SU-DHL-6 (cell line): ENCODE results near the gene TSHZ2.

Experiments
- H2AFZ ChIP-seq: fragments of 200-600 bp; sonication (generic); 2 replicates; pipeline ENCODE4 v1.6.1; 2014; ENCODE audit warnings: low read depth, mild to moderate bottlenecking, moderate library complexity, mixed read lengths, antibody characterized with exemption, low read length; ENCODE audit not compliant: severe bottlenecking
- H3F3A ChIP-seq: fragments of 200-600 bp; shearing (Covaris generic); 2 replicates; pipeline ENCODE4 v1.6.0; 2016; ENCODE audit warnings: antibody characterized with exemption, mild to moderate bottlenecking; ENCODE audit not compliant: insufficient read depth
- H3K27ac ChIP-seq: fragments of 200-600 bp; sonication (generic); 2 replicates; pipeline ENCODE4 v1.5.1; 2016; ENCODE audit warnings: low read depth, mild to moderate bottlenecking, low read length, moderate library complexity, mixed read lengths
- H3K27me3 ChIP-seq: fragments of 200-600 bp; sonication (generic), shearing (Covaris generic); 2 replicates; pipeline ENCODE4 v1.6.0; 2014; ENCODE audit warnings: mild to moderate bottlenecking, low read length
- H3K36me3 ChIP-seq: fragments of 200-600 bp; sonication (generic); 2 replicates; pipeline ENCODE4 v1.6.1; 2014; ENCODE audit warnings: mild to moderate bottlenecking, low read length, mixed read lengths
- H3K4me2 ChIP-seq: fragments of 300-600, 200-600 bp; shearing (Covaris generic), sonication (generic); 2 replicates; pipeline ENCODE4 v1.6.0; 2014; ENCODE audit warnings: low read length, low read depth, mild to moderate bottlenecking; ENCODE audit not compliant: poor library complexity, severe bottlenecking
- H3K4me3 ChIP-seq: fragments of 200-600 bp; sonication (generic); 2 replicates; pipeline ENCODE4 v1.5.1; 2014; ENCODE audit warnings: antibody characterized with exemption, low read length, mild to moderate bottlenecking, mixed read lengths; ENCODE audit not compliant: insufficient read depth, poor library complexity, severe bottlenecking
- H3K79me2 ChIP-seq: fragments of 200-600 bp; sonication (generic); 2 replicates; pipeline ENCODE4 v1.6.1; 2014; ENCODE audit warnings: mild to moderate bottlenecking, low read length, moderate library complexity; ENCODE audit not compliant: insufficient read depth
- H3K9ac ChIP-seq: fragments of 200-600 bp; sonication (generic); 2 replicates; pipeline ENCODE4 v1.7.0; 2014; ENCODE audit warnings: mild to moderate bottlenecking, low read length
- H3K9me2 ChIP-seq: fragments of 200-600 bp; sonication (generic); replicated peaks from 2 replicates; pipeline ENCODE4 v1.6.1; 2014; ENCODE audit warnings: low read length; ENCODE audit not compliant: insufficient read depth
- H3K9me3 ChIP-seq: fragments of 200-600 bp; sonication (generic); 2 replicates; pipeline ENCODE4 v1.6.1; 2014; ENCODE audit warnings: low read length, mixed read lengths; ENCODE audit not compliant: insufficient read depth
- H4K20me1 ChIP-seq: fragments of 200-600 bp; sonication (generic); 2 replicates; pipeline ENCODE4 v1.6.1; 2014; ENCODE audit warnings: low read depth, mild to moderate bottlenecking, antibody characterized with exemption, low read length, moderate library complexity, mixed read lengths
- EZH2phosphoT487 ChIP-seq: fragments of 200-600 bp; sonication (generic), shearing (Covaris generic); conservative IDR thresholded peaks from 2 replicates; pipeline ENCODE4 v1.6.1; 2018; ENCODE audit warnings: mild to moderate bottlenecking, antibody characterized with exemption, low read length, moderate library complexity, mixed read lengths
- TF ChIP-seq, protein P1 (sequence below): fragments of 200-600 bp; sonication (generic); IDR thresholded peaks from one replicate; pipeline ENCODE4 v1.5.1; 2017; ENCODE audit warnings: antibody characterized with exemption, mild to moderate bottlenecking, low read length, moderate library complexity; ENCODE audit not compliant: insufficient read depth, poor library complexity, severe bottlenecking

The TSHZ2 gene

GRCh38 chr20:53359425-53359824 is 387.3 kb downstream of the TSHZ2 start:
- H3F3A ChIP-seq, result no peaks in the 10 kb centered on the region
- TF ChIP-seq EZH2phosphoT487, result no peak
- TF ChIP-seq, protein P1, sequence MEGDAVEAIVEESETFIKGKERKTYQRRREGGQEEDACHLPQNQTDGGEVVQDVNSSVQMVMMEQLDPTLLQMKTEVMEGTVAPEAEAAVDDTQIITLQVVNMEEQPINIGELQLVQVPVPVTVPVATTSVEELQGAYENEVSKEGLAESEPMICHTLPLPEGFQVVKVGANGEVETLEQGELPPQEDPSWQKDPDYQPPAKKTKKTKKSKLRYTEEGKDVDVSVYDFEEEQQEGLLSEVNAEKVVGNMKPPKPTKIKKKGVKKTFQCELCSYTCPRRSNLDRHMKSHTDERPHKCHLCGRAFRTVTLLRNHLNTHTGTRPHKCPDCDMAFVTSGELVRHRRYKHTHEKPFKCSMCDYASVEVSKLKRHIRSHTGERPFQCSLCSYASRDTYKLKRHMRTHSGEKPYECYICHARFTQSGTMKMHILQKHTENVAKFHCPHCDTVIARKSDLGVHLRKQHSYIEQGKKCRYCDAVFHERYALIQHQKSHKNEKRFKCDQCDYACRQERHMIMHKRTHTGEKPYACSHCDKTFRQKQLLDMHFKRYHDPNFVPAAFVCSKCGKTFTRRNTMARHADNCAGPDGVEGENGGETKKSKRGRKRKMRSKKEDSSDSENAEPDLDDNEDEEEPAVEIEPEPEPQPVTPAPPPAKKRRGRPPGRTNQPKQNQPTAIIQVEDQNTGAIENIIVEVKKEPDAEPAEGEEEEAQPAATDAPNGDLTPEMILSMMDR, result no peak
- H3K27ac ChIP-seq, result no peak overlapping the region
- H3K4me3 ChIP-seq, result no peak overlapping the region
- no peak overlapping the region for H3K4me2 ChIP-seq
- no peak overlapping the region for H3K9ac ChIP-seq
- no peaks in the 10 kb centered on the region for H3K79me2 ChIP-seq
- H3K9me2 ChIP-seq, result no peaks in the 10 kb centered on the region
- no peaks in the 10 kb centered on the region for H4K20me1 ChIP-seq
- H3K9me3 ChIP-seq, result no peaks in the 10 kb centered on the region
- no peak overlapping the region for H2AFZ ChIP-seq
- H3K36me3 ChIP-seq, result no peaks in the 10 kb centered on the region
- no peaks in the 10 kb centered on the region for H3K27me3 ChIP-seq

DNA sequence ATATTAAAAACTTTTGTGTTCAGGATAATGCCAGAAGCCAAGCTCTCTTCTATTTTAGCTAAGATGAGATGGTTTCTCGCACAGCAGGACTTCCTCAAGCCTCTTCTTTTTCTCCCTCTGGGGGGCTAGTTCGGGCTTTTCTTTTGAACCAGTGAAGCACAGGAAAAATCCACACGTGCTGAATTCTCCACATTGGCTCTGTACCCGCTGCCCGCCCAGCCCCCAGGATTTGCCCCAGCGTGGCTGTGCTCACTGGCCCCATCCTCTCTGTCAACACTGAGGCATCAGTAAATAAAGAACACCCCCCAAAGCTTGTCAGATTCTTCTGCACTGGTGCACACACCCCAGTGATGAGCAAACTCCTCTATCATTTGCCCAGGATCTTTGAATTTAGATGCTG is 388.7 kb downstream of the TSHZ2 start:
- no peaks in the 10 kb centered on the region for H3K27me3 ChIP-seq
- TF ChIP-seq, protein P1, result no peak
- no peak for TF ChIP-seq EZH2phosphoT487
- H3K9ac ChIP-seq, result no peak overlapping the region

DNA sequence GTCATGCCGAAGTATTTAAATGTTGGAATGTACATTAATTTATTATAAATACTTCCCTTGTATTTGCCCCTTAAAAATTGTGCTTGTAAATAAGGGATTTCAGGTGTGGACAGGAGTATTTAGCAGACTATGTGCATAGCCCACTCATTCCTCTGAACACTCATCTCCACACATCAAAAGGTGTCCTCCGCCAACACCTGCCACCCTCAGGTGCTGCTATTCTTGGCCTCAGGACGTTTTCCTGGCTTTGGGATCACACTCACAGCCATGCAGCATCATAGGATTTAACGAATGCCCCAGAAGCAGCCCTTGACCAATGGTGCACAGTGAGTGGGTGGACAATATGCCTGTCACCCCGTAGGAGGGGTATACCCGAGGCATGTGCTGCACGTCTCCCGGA is 390.6 kb downstream of the TSHZ2 start:
- Histone ChIP-seq H3K36me3 (no peaks in the 10 kb centered on the region), H2AFZ (no peak overlapping the region), H4K20me1 (no peaks in the 10 kb centered on the region), H3F3A (no peaks in the 10 kb centered on the region), H3K9me2 (no peaks in the 10 kb centered on the region), H3K4me2 (no peak overlapping the region), H3K27me3 (no peaks in the 10 kb centered on the region), H3K27ac (no peak overlapping the region), H3K9me3 (no peaks in the 10 kb centered on the region), H3K79me2 (no peaks in the 10 kb centered on the region), H3K9ac (no peak overlapping the region), H3K4me3 (no peak overlapping the region)
- TF ChIP-seq, protein P1, result no peak
- TF ChIP-seq EZH2phosphoT487, result no peak

More for the DNA sequence above, 388.7 kb downstream of the TSHZ2 start:
- H3K4me3 ChIP-seq, result no peak overlapping the region
- no peak overlapping the region for H2AFZ ChIP-seq
- no peaks in the 10 kb centered on the region for H3F3A ChIP-seq
- no peaks in the 10 kb centered on the region for H3K9me2 ChIP-seq
- no peaks in the 10 kb centered on the region for H3K36me3 ChIP-seq
- H3K9me3 ChIP-seq, result no peaks in the 10 kb centered on the region
- H3K4me2 ChIP-seq, result no peak overlapping the region
- H3K27ac ChIP-seq, result no peak overlapping the region
- no peaks in the 10 kb centered on the region for H3K79me2 ChIP-seq
- no peaks in the 10 kb centered on the region for H4K20me1 ChIP-seq
